T-helper 1 cell (primary cell): ENCODE data around the gene BNC2.

Experiments used
- DNase-seq, 5 donors: peaks; one replicate each; pipeline ENCODE4 v3.0.0-alpha.2; 2012 to 2020

Gene BNC2

GRCh38 chr9:16626577-16627130 is 243.8 kb downstream of the BNC2 start:
- no peak for DNase-seq

GRCh38 chr9:16625811-16626210 is 244.7 kb downstream of the BNC2 start:
- no peak for DNase-seq

- DNase-seq = no peak
Measured at GRCh38 chr9:16625161-16625631, 245.3 kb downstream of the BNC2 start.

- DNase-seq = no peak
Measured at GRCh38 chr9:16624744-16625117, 245.7 kb downstream of the BNC2 start.

GRCh38 chr9:16623989-16624743 is 246.3 kb downstream of the BNC2 start:
- no peak for DNase-seq

GRCh38 chr9:16622541-16622940 is 247.9 kb downstream of the BNC2 start:
- no peak for DNase-seq

GRCh38 chr9:16619914-16620520 is 250.5 kb downstream of the BNC2 start:
- DNase-seq = no peak

- no peak for DNase-seq
Measured at GRCh38 chr9:16619402-16619801, 251.1 kb downstream of the BNC2 start.

GRCh38 chr9:16618524-16618923 is 251.9 kb downstream of the BNC2 start:
- no peak for DNase-seq

GRCh38 chr9:16616686-16617085 is 253.8 kb downstream of the BNC2 start:
- no peak for DNase-seq

GRCh38 chr9:16615451-16615850 is 255.0 kb downstream of the BNC2 start:
- no peak for DNase-seq

- no peak for DNase-seq
Measured at GRCh38 chr9:16613605-16614004, 256.9 kb downstream of the BNC2 start.

GRCh38 chr9:16613051-16613450 is 257.4 kb downstream of the BNC2 start:
- DNase-seq = no peak

- no peak for DNase-seq
Measured at GRCh38 chr9:16612627-16613026, 257.8 kb downstream of the BNC2 start.

GRCh38 chr9:16611983-16612382 is 258.5 kb downstream of the BNC2 start:
- no peak for DNase-seq

GRCh38 chr9:16611001-16611400 is 259.5 kb downstream of the BNC2 start:
- DNase-seq = no peak

GRCh38 chr9:16610538-16610937 is 259.9 kb downstream of the BNC2 start:
- no peak for DNase-seq

- DNase-seq = no peak
Measured at GRCh38 chr9:16608906-16609305, 261.6 kb downstream of the BNC2 start.

GRCh38 chr9:16602494-16602893 is 268.0 kb downstream of the BNC2 start:
- no peak for DNase-seq

GRCh38 chr9:16601991-16602390 is 268.5 kb downstream of the BNC2 start:
- no peak for DNase-seq

GRCh38 chr9:16598316-16598715 is 272.2 kb downstream of the BNC2 start:
- no peak for DNase-seq

GRCh38 chr9:16597136-16597535 is 273.3 kb downstream of the BNC2 start:
- no peak for DNase-seq

GRCh38 chr9:16595227-16595626 is 275.2 kb downstream of the BNC2 start:
- no peak for DNase-seq

- DNase-seq = no peak
Measured at GRCh38 chr9:16594787-16595186, 275.7 kb downstream of the BNC2 start.
